HepG2 (cell line): ENCODE results near the gene GRIN3B. TPM values are rescaled to one million over a fixed set of nuclear protein-coding genes. Genes with fewer than 3 reads are reported as not detected.

Experiments used
- GFI1 ChIP-seq: sonication (generic); formaldehyde crosslinking; IDR thresholded peaks from 2 replicates; pipeline ENCODE4 v1.5.0; 2020; ENCODE audit warnings: missing genetic modification reagents, mild to moderate bottlenecking, borderline replicate concordance
- GPBP1L1 ChIP-seq: sonication (generic); formaldehyde crosslinking; IDR thresholded peaks from 2 replicates; pipeline ENCODE4 v1.5.0; 2020; ENCODE audit warnings: mild to moderate bottlenecking, missing genetic modification reagents
- HNF1B ChIP-seq: sonication (generic); formaldehyde crosslinking; IDR thresholded peaks from 2 replicates; pipeline ENCODE4 v1.5.1; 2020; ENCODE audit warnings: mild to moderate bottlenecking, moderate library complexity, missing genetic modification reagents
- MLX ChIP-seq: IDR thresholded peaks from 2 replicates; pipeline ENCODE4 v1.6.1; 2016
- SP2 ChIP-seq: sonication (generic); formaldehyde crosslinking; IDR thresholded peaks from 2 replicates; pipeline ENCODE4 v1.5.1; 2020; ENCODE audit warnings: mild to moderate bottlenecking, missing genetic modification reagents
- ZFP37 ChIP-seq: sonication (generic); formaldehyde crosslinking; IDR thresholded peaks from 2 replicates; pipeline ENCODE4 v1.4.0; 2020; ENCODE audit warnings: missing genetic modification reagents, borderline replicate concordance
- ZNF276 ChIP-seq: sonication (generic); formaldehyde crosslinking; IDR thresholded peaks from 2 replicates; pipeline ENCODE4 v1.4.0; 2020; ENCODE audit warnings: mild to moderate bottlenecking, low read depth, missing genetic modification reagents
- ZNF430 ChIP-seq: sonication (generic); formaldehyde crosslinking; IDR thresholded peaks from 2 replicates; pipeline ENCODE4 v1.9.0; 2021; ENCODE audit warnings: mild to moderate bottlenecking, missing genetic modification reagents
- ZNF616 ChIP-seq: sonication (generic); formaldehyde crosslinking; IDR thresholded peaks from 2 replicates; pipeline ENCODE4 v1.5.0; 2020; ENCODE audit warnings: low read depth, mild to moderate bottlenecking, missing genetic modification reagents
- ZNF646 ChIP-seq: sonication (generic); formaldehyde crosslinking; IDR thresholded peaks from 2 replicates; pipeline ENCODE4 v1.9.0; 2021; ENCODE audit warnings: mild to moderate bottlenecking, missing genetic modification reagents
- ZNF747 ChIP-seq: sonication (generic); formaldehyde crosslinking; IDR thresholded peaks from 2 replicates; pipeline ENCODE4 v1.8.1; 2023; ENCODE audit warnings: missing genetic modification reagents, mild to moderate bottlenecking, borderline replicate concordance
- ZSCAN9 ChIP-seq: IDR thresholded peaks from 2 replicates; pipeline ENCODE4 v1.6.1; 2016; ENCODE audit warnings: borderline replicate concordance
- polyA plus RNA-seq, 8 experiments: library from polyadenylated mRNA; depleted of rRNA in 3 of 8; stranded (reverse) in 7 of 8; unstranded in 1 of 8; fragments of >200 nt; fragmentation: Illumina TruSeq in 4 of 8; extraction: Trizol in 4 of 8; gene quantifications; 2 replicates each; pipeline versions ENCODE4 v1.2.1 to v1.2.3, GENCODE V29; 2011 to 2016; ENCODE audit warnings: low read depth in 4 of 8, missing spikeins in 1 of 8, mixed read lengths in 1 of 8; ENCODE audit not compliant: insufficient read depth in 1 of 8
- total RNA-seq, 5 experiments: library from RNA; depleted of rRNA; stranded (reverse); fragments of >200 nt; fragmentation: Illumina TruSeq; extraction: Trizol; gene quantifications; 2 replicates each; pipeline ENCODE4 v1.2.3, GENCODE V29; 2016; ENCODE audit warnings: low read depth in 1 of 5
- TF ChIP-seq, protein P1 (sequence below): sonication (generic); formaldehyde crosslinking; IDR thresholded peaks from 2 replicates; pipeline ENCODE4 v1.5.0; 2020; ENCODE audit warnings: missing genetic modification reagents, mild to moderate bottlenecking, borderline replicate concordance

GRIN3B gene
- total and polyA plus RNA-seq, 2 of the 13 experiments (the other 11 are each of a cell fraction or from before 2014, with no cell fraction given) = 0.07 to 0.20 TPM

DNA sequence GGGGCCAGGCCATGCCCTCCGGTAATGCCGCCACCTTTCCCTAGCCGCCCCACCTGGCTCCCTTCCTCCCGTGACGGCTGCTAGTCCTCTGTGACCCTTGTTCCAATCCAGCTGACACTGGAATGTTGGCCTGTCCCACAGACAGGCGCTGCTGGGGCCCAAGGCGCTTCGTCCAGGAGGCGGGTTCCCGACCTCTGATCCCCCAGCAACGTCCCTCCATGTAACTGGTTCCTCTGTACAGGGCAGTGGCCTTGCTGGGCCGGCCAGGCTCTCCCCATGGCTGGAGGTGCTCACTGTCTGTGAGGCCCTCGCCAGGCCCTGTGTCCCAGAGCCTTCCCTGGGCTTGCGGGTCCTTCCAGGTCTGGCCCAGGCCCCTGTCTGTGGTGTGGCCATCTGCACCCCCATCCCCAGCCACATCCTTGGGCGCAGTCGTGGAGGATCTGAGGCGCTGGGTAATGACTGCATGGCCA, 6.8 kb upstream of the GRIN3B start (continued):
- TF ChIP-seq ZNF646 (CRISPR knock-in tag) = no peak
- no peak for TF ChIP-seq GPBP1L1 (CRISPR knock-in tag)
- peak; percentile 62; the same call in 1 of the 2 replicates for TF ChIP-seq ZNF430 (CRISPR knock-in tag)
- TF ChIP-seq GFI1 (CRISPR knock-in tag) = peak; percentile 21; the same call in 1 of the 2 replicates
- TF ChIP-seq, protein P1, sequence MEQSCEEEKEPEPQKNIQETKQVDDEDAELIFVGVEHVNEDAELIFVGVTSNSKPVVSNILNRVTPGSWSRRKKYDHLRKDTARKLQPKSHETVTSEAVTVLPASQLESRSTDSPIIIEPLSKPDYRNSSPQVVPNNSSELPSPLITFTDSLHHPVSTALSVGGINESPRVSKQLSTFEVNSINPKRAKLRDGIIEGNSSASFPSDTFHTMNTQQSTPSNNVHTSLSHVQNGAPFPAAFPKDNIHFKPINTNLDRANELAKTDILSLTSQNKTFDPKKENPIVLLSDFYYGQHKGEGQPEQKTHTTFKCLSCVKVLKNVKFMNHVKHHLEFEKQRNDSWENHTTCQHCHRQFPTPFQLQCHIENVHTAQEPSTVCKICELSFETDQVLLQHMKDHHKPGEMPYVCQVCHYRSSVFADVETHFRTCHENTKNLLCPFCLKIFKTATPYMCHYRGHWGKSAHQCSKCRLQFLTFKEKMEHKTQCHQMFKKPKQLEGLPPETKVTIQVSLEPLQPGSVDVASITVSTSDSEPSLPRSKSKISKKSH (CRISPR knock-in tag) = peak; percentile 42; the same call in 1 of the 2 replicates
- TF ChIP-seq ZSCAN9 (CRISPR knock-in tag) = peak; percentile 41; the same call in 1 of the 2 replicates
- no peak for TF ChIP-seq ZNF276
- no peak for TF ChIP-seq SP2
- TF ChIP-seq ZFP37 (CRISPR knock-in tag) = no peak
- TF ChIP-seq HNF1B (CRISPR knock-in tag) = 0 out of 2 replicates have a peak, but pooled peaks have one; percentile 11
- peak; percentile 53; the same call in 1 of the 2 replicates for TF ChIP-seq MLX
- no peak for TF ChIP-seq ZNF747 (CRISPR knock-in tag)
- no peak for TF ChIP-seq ZNF616
